ENCODE data around the gene ADAMTS10.

GRCh38 chr19:8537099-8537498 lies 73.4 kb downstream of the ADAMTS10 start:
- TF ChIP-seq CEBPB (IDR thresholded peaks at IDR 0.05) (no peak), CREB1 (IDR thresholded peaks at IDR 0.05; ENCODE audit: low read depth) (no peak), EGR1 (IDR thresholded peaks at IDR 0.05) (no peak), RAD21 (IDR thresholded peaks at IDR 0.05; ENCODE audit: low read depth) (no peak), USF1 (IDR thresholded peaks at IDR 0.05) (no peak), REST (IDR thresholded peaks at IDR 0.05; ENCODE audit: low read depth) (no peak), YY1 (IDR thresholded peaks at IDR 0.05; ENCODE audit: low read depth) (no peak), TAF1 (IDR thresholded peaks at IDR 0.05; ENCODE audit: low read depth) (no peak), FOXM1 (IDR thresholded peaks at IDR 0.05; ENCODE audit: borderline replicate concordance, low read depth) (no peak), EP300 (IDR thresholded peaks at IDR 0.05; ENCODE audit: borderline replicate concordance) (no peak), ZBTB7A (IDR thresholded peaks at IDR 0.05; ENCODE audit: low read depth) (no peak), TEAD4 (IDR thresholded peaks at IDR 0.05) (no peak), MAX (IDR thresholded peaks at IDR 0.05) (no peak)
